Neutrophil (primary cell): ENCODE results near the gene CLASP1.

Experiments used
- H3K27ac ChIP-seq: fragments of 200-600 bp; sonication (generic); 2 replicates; pipeline ENCODE4 v1.5.1; 2016; ENCODE audit warnings: mild to moderate bottlenecking, moderate library complexity
- H3K27me3 ChIP-seq: fragments of 200-600 bp; sonication (generic); 2 replicates; pipeline ENCODE4 v1.6.0; 2016; ENCODE audit warnings: mild to moderate bottlenecking
- H3K36me3 ChIP-seq: fragments of 200-600 bp; sonication (generic); 2 replicates; pipeline ENCODE4 v1.5.1; 2017
- H3K4me1 ChIP-seq, 2 experiments: fragments of 200-600 bp in 1 of 2; sonication (generic) in 1 of 2; 1 replicate in 1 of 2; 2 replicates in 1 of 2; pipeline versions ENCODE4 v1.5.1 to v1.6.1; 2013 to 2016; ENCODE audit warnings: low read depth in 1 of 2, low read length in 1 of 2, mild to moderate bottlenecking in 1 of 2, moderate library complexity in 1 of 2; ENCODE audit not compliant: control insufficient read depth in 1 of 2, insufficient read depth in 1 of 2
- H3K4me3 ChIP-seq, 2 experiments: fragments of 200-600 bp in 1 of 2; sonication (generic) in 1 of 2; 1 replicate in 1 of 2; 2 replicates in 1 of 2; pipeline ENCODE4 v1.5.1; 2013 to 2016; ENCODE audit warnings: low read depth in 1 of 2, low read length in 1 of 2, mild to moderate bottlenecking in 1 of 2, moderate library complexity in 1 of 2
- H3K9me3 ChIP-seq: fragments of 200-600 bp; sonication (generic); 2 replicates; pipeline ENCODE4 v1.5.1; 2016
- TF ChIP-seq, protein P1 (sequence below): fragments of 200-600 bp; sonication (generic); IDR thresholded peaks from 2 replicates; pipeline ENCODE4 v1.5.1; 2016; ENCODE audit warnings: antibody characterized with exemption

CLASP1 gene

DNA sequence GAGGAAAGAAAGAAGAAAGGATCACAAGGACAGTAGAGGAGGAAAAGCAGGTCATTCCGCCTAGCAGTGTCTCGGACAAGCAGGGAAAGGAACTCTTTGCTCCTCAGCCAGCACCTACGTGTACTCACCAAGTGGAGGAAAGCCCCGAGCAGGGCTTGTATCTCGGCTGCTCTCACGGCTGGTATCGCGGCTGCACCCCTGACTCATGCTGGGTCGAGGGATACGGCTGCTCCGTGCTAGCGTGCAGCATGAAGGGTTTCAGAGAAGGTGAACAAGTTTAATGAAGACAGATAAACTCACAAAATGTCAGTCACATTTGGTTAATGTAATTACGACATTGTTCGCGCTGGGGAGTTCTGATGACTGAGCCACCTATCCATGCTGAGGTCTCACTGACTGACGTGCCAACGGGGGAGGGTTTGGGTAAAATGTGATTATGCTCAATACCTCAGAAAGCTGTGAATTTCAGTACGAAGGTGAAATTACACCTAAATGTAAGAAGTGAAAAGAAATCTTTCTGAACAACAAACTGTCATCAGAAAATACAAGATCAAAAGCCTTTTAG, 230.7 kb downstream of the CLASP1 start:
- no peaks in the 10 kb centered on the region for H3K27me3 ChIP-seq
- no peak overlapping the region for H3K27ac ChIP-seq
- H3K9me3 ChIP-seq, result no peaks in the 10 kb centered on the region
- H3K4me1 ChIP-seq, result no peaks in the 10 kb centered on the region
- no peak overlapping the region for H3K4me3 ChIP-seq
- H3K36me3 ChIP-seq, result peaks cover 76% of the 10 kb centered on the region
- TF ChIP-seq, protein P1, sequence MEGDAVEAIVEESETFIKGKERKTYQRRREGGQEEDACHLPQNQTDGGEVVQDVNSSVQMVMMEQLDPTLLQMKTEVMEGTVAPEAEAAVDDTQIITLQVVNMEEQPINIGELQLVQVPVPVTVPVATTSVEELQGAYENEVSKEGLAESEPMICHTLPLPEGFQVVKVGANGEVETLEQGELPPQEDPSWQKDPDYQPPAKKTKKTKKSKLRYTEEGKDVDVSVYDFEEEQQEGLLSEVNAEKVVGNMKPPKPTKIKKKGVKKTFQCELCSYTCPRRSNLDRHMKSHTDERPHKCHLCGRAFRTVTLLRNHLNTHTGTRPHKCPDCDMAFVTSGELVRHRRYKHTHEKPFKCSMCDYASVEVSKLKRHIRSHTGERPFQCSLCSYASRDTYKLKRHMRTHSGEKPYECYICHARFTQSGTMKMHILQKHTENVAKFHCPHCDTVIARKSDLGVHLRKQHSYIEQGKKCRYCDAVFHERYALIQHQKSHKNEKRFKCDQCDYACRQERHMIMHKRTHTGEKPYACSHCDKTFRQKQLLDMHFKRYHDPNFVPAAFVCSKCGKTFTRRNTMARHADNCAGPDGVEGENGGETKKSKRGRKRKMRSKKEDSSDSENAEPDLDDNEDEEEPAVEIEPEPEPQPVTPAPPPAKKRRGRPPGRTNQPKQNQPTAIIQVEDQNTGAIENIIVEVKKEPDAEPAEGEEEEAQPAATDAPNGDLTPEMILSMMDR, result no peak

DNA sequence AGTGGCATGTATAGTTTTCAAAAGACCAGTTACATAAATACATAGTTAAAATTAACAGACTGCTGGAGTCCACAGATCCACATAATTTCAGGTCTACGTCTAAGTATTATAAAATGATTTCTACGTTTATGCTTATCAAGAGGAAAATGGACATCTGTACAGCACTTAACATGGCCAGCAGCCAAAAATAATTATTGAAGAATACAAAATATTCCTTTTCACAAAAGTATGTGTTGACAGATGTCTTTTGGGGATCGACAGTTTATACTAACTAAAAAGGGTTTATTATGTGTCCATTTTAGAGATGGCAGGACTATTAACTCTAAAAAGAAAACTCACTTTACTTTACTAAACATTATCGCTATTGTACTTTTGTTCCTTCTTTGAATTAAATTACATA, 231.4 kb downstream of the CLASP1 start:
- TF ChIP-seq, protein P1, result no peak
- Histone ChIP-seq H3K4me1 (no peaks in the 10 kb centered on the region), H3K9me3 (no peaks in the 10 kb centered on the region), H3K27me3 (no peaks in the 10 kb centered on the region), H3K36me3 (peaks cover 81% of the 10 kb centered on the region), H3K27ac (no peak overlapping the region), H3K4me3 (no peak overlapping the region)

DNA sequence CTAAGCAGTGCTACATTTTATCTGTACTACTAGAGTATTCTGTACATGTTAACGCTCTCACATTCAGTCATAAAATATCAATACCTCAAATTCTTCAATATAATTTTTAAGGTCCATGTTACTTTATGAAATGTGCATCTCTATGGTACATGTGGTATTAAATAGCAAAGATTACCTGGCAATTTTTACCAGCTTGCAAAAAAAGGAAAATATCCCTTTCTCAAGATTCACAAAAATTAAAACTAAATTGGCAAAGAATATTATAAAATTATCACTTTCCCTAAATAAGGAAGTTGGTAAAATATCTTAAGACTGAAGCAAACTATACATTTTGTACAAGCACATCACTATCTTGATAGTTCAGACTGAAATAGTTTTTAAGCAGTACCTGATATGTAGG, 233.5 kb downstream of the CLASP1 start:
- H3K36me3 ChIP-seq, result peaks cover 75% of the 10 kb centered on the region
- H3K27ac ChIP-seq, result no peak overlapping the region
- TF ChIP-seq, protein P1, result no peak
- H3K27me3 ChIP-seq, result no peaks in the 10 kb centered on the region
- no peak overlapping the region for H3K4me3 ChIP-seq
- H3K4me1 ChIP-seq, result no peaks in the 10 kb centered on the region
- H3K9me3 ChIP-seq, result no peaks in the 10 kb centered on the region

DNA sequence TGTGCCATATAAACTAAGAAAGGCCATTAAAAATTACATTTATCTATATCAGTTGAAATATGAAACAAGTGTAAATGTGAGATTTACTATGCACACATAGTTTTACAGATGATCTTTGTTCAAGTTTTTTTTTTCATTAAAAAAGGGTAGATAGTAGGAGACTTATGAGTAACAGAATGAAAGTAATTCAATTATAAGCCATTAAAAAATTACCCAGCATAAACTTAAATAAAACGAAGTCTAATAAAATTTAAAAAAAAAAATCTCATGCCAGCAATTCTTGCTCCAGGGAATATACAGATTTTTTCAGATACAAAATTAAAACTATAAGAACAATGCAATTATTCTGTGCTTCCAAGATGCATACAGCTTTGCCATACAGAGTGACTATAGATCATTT, 236.9 kb downstream of the CLASP1 start:
- no peak overlapping the region for H3K27ac ChIP-seq
- TF ChIP-seq, protein P1, result no peak
- peaks cover 76% of the 10 kb centered on the region for H3K36me3 ChIP-seq
- no peak overlapping the region for H3K4me3 ChIP-seq
- no peaks in the 10 kb centered on the region for H3K9me3 ChIP-seq
- no peaks in the 10 kb centered on the region for H3K27me3 ChIP-seq
- no peaks in the 10 kb centered on the region for H3K4me1 ChIP-seq

DNA sequence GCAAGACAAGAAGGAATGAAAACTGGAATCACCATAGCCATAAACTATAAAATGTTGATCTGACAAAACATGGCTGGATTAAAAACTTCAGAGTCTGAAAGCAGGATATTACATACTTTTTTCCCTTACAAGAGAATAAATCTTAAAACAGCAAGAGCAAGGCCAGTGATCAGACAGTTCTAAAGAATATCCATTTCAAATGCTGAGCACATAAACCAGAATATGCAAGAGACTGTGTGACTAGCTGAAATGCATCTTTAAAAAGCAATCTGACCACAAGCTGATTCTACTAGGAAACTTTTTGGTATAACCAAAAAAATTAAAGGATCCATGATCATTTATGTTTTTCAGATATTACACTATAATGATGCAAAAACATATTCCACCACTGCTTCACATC, 239.3 kb downstream of the CLASP1 start:
- TF ChIP-seq, protein P1, result no peak
- no peak overlapping the region for H3K4me3 ChIP-seq
- H3K36me3 ChIP-seq, result peaks cover 87% of the 10 kb centered on the region
- H3K9me3 ChIP-seq, result no peaks in the 10 kb centered on the region
- H3K27me3 ChIP-seq, result no peaks in the 10 kb centered on the region
- H3K4me1 ChIP-seq, result no peaks in the 10 kb centered on the region
- H3K27ac ChIP-seq, result no peak overlapping the region

DNA sequence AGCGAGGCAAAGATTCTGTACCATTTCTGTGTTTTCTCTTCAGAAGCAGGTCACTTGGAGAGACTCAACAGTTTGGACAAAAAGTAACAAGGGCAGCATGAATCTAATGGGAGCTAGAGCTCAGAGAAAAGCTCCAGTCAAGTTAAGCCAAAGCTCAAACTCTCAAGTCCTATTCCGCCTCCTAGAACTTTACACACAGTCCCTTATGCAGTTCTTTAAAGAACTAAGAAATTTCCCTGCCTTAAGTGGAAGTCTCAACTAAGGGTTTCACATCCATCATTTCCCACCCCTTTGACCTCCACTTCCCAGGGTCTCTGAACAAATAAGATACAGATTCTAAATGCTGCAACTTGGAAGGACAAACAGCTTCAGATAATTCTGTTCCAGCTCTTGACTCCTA, 239.9 kb downstream of the CLASP1 start:
- Histone ChIP-seq H3K4me1 (no peaks in the 10 kb centered on the region), H3K9me3 (no peaks in the 10 kb centered on the region), H3K4me3 (no peak overlapping the region), H3K27me3 (no peaks in the 10 kb centered on the region), H3K27ac (no peak overlapping the region), H3K36me3 (peaks cover 87% of the 10 kb centered on the region)
- TF ChIP-seq, protein P1, result no peak
